IMR-90 (cell line): ENCODE results near the gene PES1. TPM values are rescaled to one million over a fixed set of nuclear protein-coding genes. Genes with fewer than 3 reads are reported as not detected.

Source experiments
- ATAC-seq: fragments of 200-7000 bp; cut with Tn5 transposase; 2 replicates; pipeline ENCODE4 v1.9.1; 2020; ENCODE audit warnings: low read depth, mild to moderate bottlenecking, moderate library complexity
- BruUV-seq: library from RNA; stranded (reverse); fragments of 400-500 nt; replicated peaks from 2 replicates; lab custom pipeline; 2021; lab: Mats Ljungman, UMichigan
- CTCF ChIA-PET: fragments of 300-600 bp; formaldehyde crosslinking; extraction: SDS; loops from one replicate; lab custom pipeline; 2021; ENCODE audit warnings: antibody characterized with exemption; lab: Yijun Ruan, JAX
- POLR2A ChIA-PET: fragments of 300-600 bp; sonication (Branson Sonifier 250); formaldehyde crosslinking; loops from one replicate; lab custom pipeline; 2022; ENCODE audit warnings: antibody characterized with exemption; ENCODE audit not compliant: unreplicated experiment; lab: Charles Lee
- DNase-seq: peaks from one replicate; pipeline ENCODE4 v3.0.0; 2013
- H2AFZ ChIP-seq: replicated peaks from 2 replicates; pipeline ENCODE3; 2013; ENCODE audit warnings: low read length, mild to moderate bottlenecking; ENCODE audit not compliant: poor library complexity
- H2AK5ac ChIP-seq: 2 replicates; pipeline ENCODE4 v1.6.1; 2013; ENCODE audit warnings: low read depth, low read length, inconsistent platforms
- H2AK9ac ChIP-seq: replicated peaks from 2 replicates; pipeline ENCODE3; 2013; ENCODE audit warnings: mild to moderate bottlenecking, low read depth, low read length, moderate library complexity; ENCODE audit not compliant: poor library complexity
- H2BK120ac ChIP-seq: 2 replicates; pipeline ENCODE4 v1.6.1; 2013; ENCODE audit warnings: low read depth, low read length, inconsistent platforms
- H2BK15ac ChIP-seq: 3 replicates; pipeline ENCODE4 v1.6.1; 2013; ENCODE audit warnings: low read depth, low read length, inconsistent platforms
- H2BK20ac ChIP-seq: 2 replicates; pipeline ENCODE4 v1.6.1; 2013; ENCODE audit warnings: low read depth, mild to moderate bottlenecking, inconsistent platforms, low read length, moderate library complexity
- H2BK5ac ChIP-seq: 2 replicates; pipeline ENCODE4 v1.6.1; 2013; ENCODE audit warnings: mild to moderate bottlenecking, low read depth, low read length, inconsistent platforms; ENCODE audit not compliant: poor library complexity, severe bottlenecking
- H3K14ac ChIP-seq: replicated peaks from 2 replicates; pipeline ENCODE4 v1.6.1; 2013; ENCODE audit warnings: low read depth, low read length, inconsistent platforms
- H3K18ac ChIP-seq: 2 replicates; pipeline ENCODE4 v1.6.1; 2013; ENCODE audit warnings: low read depth, low read length, control low read depth
- H3K23ac ChIP-seq: 2 replicates; pipeline ENCODE4 v1.6.1; 2013; ENCODE audit warnings: low read depth, low read length, inconsistent platforms
- H3K27ac ChIP-seq: 2 replicates; pipeline ENCODE4 v1.5.1; 2013; ENCODE audit warnings: mild to moderate bottlenecking, control low read depth, low read length; ENCODE audit not compliant: insufficient read depth
- H3K27me3 ChIP-seq: 2 replicates; pipeline ENCODE4 v1.6.1; 2013; ENCODE audit warnings: low read length; ENCODE audit not compliant: control insufficient read depth, insufficient read depth
- H3K36me3 ChIP-seq: 2 replicates; pipeline ENCODE4 v1.6.1; 2013; ENCODE audit warnings: low read length, mixed read lengths; ENCODE audit not compliant: control insufficient read depth, insufficient read depth
- H3K4ac ChIP-seq: 2 replicates; pipeline ENCODE4 v1.6.1; 2013; ENCODE audit warnings: low read depth, low read length, inconsistent platforms
- H3K4me1 ChIP-seq: 2 replicates; pipeline ENCODE4 v1.6.1; 2013; ENCODE audit warnings: low read length, mixed read lengths; ENCODE audit not compliant: control insufficient read depth, insufficient read depth
- H3K4me2 ChIP-seq: 2 replicates; pipeline ENCODE4 v1.6.1; 2013; ENCODE audit warnings: low read depth, mild to moderate bottlenecking, control low read depth, low read length, moderate library complexity
- H3K4me3 ChIP-seq: 2 replicates; pipeline ENCODE4 v1.5.1; 2013; ENCODE audit warnings: low read depth, mild to moderate bottlenecking, control low read depth, low read length, moderate library complexity; ENCODE audit not compliant: insufficient read depth
- H3K56ac ChIP-seq: 2 replicates; pipeline ENCODE4 v1.6.1; 2013; ENCODE audit warnings: low read length, inconsistent platforms; ENCODE audit not compliant: insufficient read depth; ENCODE audit errors: extremely low read depth
- H3K79me1 ChIP-seq, 2 experiments: 2 replicates each; pipeline ENCODE4 v1.6.1; 2013; ENCODE audit warnings: low read length in 2 of 2, inconsistent platforms in 1 of 2, low read depth in 1 of 2
- H3K9ac ChIP-seq: 2 replicates; pipeline ENCODE4 v1.6.1; 2013; ENCODE audit warnings: low read depth, low read length, control low read depth
- H3K9me1 ChIP-seq: 2 replicates; pipeline ENCODE4 v1.6.1; 2013; ENCODE audit warnings: low read length, inconsistent platforms; ENCODE audit not compliant: insufficient read depth
- H3K9me3 ChIP-seq: 2 replicates; pipeline ENCODE4 v1.6.1; 2013; ENCODE audit warnings: low read length; ENCODE audit not compliant: control insufficient read depth, insufficient read depth
- H4K20me1 ChIP-seq: 2 replicates; pipeline ENCODE4 v1.6.1; 2013; ENCODE audit warnings: low read length, inconsistent platforms; ENCODE audit not compliant: insufficient read depth
- H4K5ac ChIP-seq: 2 replicates; pipeline ENCODE4 v1.6.1; 2013; ENCODE audit warnings: mild to moderate bottlenecking, low read depth, low read length, control low read depth
- H4K8ac ChIP-seq, 2 experiments: 2 replicates each; pipeline ENCODE4 v1.6.1; 2013; ENCODE audit warnings: low read depth in 2 of 2, low read length in 2 of 2, control low read depth in 1 of 2, inconsistent platforms in 1 of 2
- H4K91ac ChIP-seq: 2 replicates; pipeline ENCODE4 v1.6.1; 2013; ENCODE audit warnings: low read depth, low read length, inconsistent platforms; ENCODE audit not compliant: insufficient read depth
- BHLHE40 ChIP-seq: fragments of 150-350 bp; IDR thresholded peaks from 2 replicates; pipeline ENCODE4 v1.6.1; 2016; ENCODE audit warnings: mild to moderate bottlenecking, low read depth, low read length
- CEBPB ChIP-seq: IDR thresholded peaks from 2 replicates; pipeline ENCODE4 v1.6.1; 2012; ENCODE audit warnings: low read depth, low read length, improper control_type of control experiment
- CHD1 ChIP-seq: IDR thresholded peaks from 2 replicates; pipeline ENCODE4 v1.6.1; 2012; ENCODE audit warnings: low read depth, low read length, improper control_type of control experiment
- CTCF ChIP-seq: conservative IDR thresholded peaks from 2 replicates; pipeline ENCODE4 v1.5.1; 2012; ENCODE audit warnings: mild to moderate bottlenecking, low read depth, low read length, improper control_type of control experiment
- ELK1 ChIP-seq: fragments of 150-350 bp; IDR thresholded peaks from 2 replicates; pipeline ENCODE4 v1.6.1; 2016; ENCODE audit warnings: low read depth, mild to moderate bottlenecking, low read length, moderate library complexity, borderline replicate concordance
- FOS ChIP-seq: fragments of 150-350 bp; IDR thresholded peaks from 2 replicates; pipeline ENCODE4 v1.6.1; 2016; ENCODE audit warnings: low read depth, low read length
- MAFK ChIP-seq: IDR thresholded peaks from 2 replicates; pipeline ENCODE4 v1.6.1; 2012; ENCODE audit warnings: low read depth, low read length, improper control_type of control experiment
- MAZ ChIP-seq: IDR thresholded peaks from 2 replicates; pipeline ENCODE4 v1.6.1; 2012; ENCODE audit warnings: low read depth, mild to moderate bottlenecking, low read length, improper control_type of control experiment, moderate library complexity, borderline replicate concordance
- MXI1 ChIP-seq: IDR thresholded peaks from 2 replicates; pipeline ENCODE4 v1.6.1; 2012; ENCODE audit warnings: low read depth, mild to moderate bottlenecking, low read length, moderate library complexity, borderline replicate concordance
- NFE2L2 ChIP-seq: fragments of 150-350 bp; IDR thresholded peaks from 2 replicates; pipeline ENCODE4 v1.6.1; 2016; ENCODE audit warnings: low read depth, mild to moderate bottlenecking, low read length
- POLR2A ChIP-seq: IDR thresholded peaks from 2 replicates; pipeline ENCODE4 v1.6.1; 2012; ENCODE audit warnings: mild to moderate bottlenecking, low read depth, low read length
- RAD21 ChIP-seq: IDR thresholded peaks from 2 replicates; pipeline ENCODE4 v1.6.1; 2012; ENCODE audit warnings: low read length, improper control_type of control experiment
- RCOR1 ChIP-seq: IDR thresholded peaks from 2 replicates; pipeline ENCODE4 v1.6.1; 2012; ENCODE audit warnings: mild to moderate bottlenecking, low read length, improper control_type of control experiment; ENCODE audit not compliant: insufficient replicate concordance
- RFX5 ChIP-seq: IDR thresholded peaks from 2 replicates; pipeline ENCODE4 v1.8.0; 2012; ENCODE audit warnings: low read depth, mild to moderate bottlenecking, low read length, moderate library complexity
- SMC3 ChIP-seq: fragments of 150-350 bp; IDR thresholded peaks from 2 replicates; pipeline ENCODE4 v1.6.1; 2016; ENCODE audit warnings: low read depth, mild to moderate bottlenecking, antibody characterized with exemption, low read length, moderate library complexity
- USF2 ChIP-seq: fragments of 150-350 bp; IDR thresholded peaks from 2 replicates; pipeline ENCODE4 v1.6.1; 2017; ENCODE audit warnings: mild to moderate bottlenecking, antibody characterized with exemption, low read length, low read depth
- WGBS, 2 experiments: methylation state at CpG; one replicate each; pipeline versions ENCODE4 v1.1.5 to v1.1.7; 2013; ENCODE audit warnings: missing lambda C conversion rate in 2 of 2; ENCODE audit not compliant: insufficient read length in 1 of 2; ENCODE audit errors: extremely low coverage in 2 of 2; 5-methylcytosine and 5-hydroxymethylcytosine counted together
- dilution Hi-C: fragments of 300-500 bp; cut with HindIII; formaldehyde crosslinking; loops from one replicate; pipeline ENCODE4 v1.14.3; 2018; ENCODE audit warnings: low sequenced_read_pairs; ENCODE audit not compliant: unreplicated experiment
- in situ Hi-C: fragments of 300-500 bp; cut with MboI; formaldehyde crosslinking; loops from 3 replicates; pipeline ENCODE4 v1.14.3; 2019; ENCODE audit warnings: low sequenced_read_pairs, inconsistent platforms, mixed read lengths
- intact Hi-C: fragments of 100-400 bp; cut with micrococcal nuclease; formaldehyde crosslinking; loops from 2 replicates; pipeline ENCODE4 v1.10.0; 2022
- polyA plus RNA-seq, 3 experiments: library from polyadenylated mRNA; depleted of rRNA; stranded (reverse); fragments of >200 nt; gene quantifications; 2 replicates each; pipeline ENCODE4 v1.2.3, GENCODE V29; 2012; ENCODE audit warnings: low replicate concordance in 1 of 3
- total RNA-seq: library from RNA; depleted of rRNA; stranded (reverse); fragments of >200 nt; gene quantifications from 2 replicates; pipeline ENCODE4 v1.2.3, GENCODE V29; 2012

The PES1 gene
- total and polyA plus RNA-seq, 2 of the 4 experiments (the other 2 are of a cell fraction), result 120 to 142 TPM

GRCh38 chr22:30582051-30582450 lies 9.7 kb downstream of the PES1 start:
- H3K23ac ChIP-seq, result no peak overlapping the region
- intact Hi-C loops (no loop called here), in situ Hi-C loops (no loop called here), dilution Hi-C loops (no loop called here)
- no peak overlapping the region for H4K8ac ChIP-seq
- H2BK5ac ChIP-seq, result no peak overlapping the region
- H4K91ac ChIP-seq, result no peak overlapping the region
- no peak overlapping the region for H4K5ac ChIP-seq
- H3K4me1 ChIP-seq, result no peaks in the 10 kb centered on the region
- no peak overlapping the region for H3K4me3 ChIP-seq
- peaks cover 89% of the 10 kb centered on the region for H3K36me3 ChIP-seq
- no peak overlapping the region for H3K14ac ChIP-seq
- no peaks in the 10 kb centered on the region for H3K9me3 ChIP-seq
- no peak overlapping the region for H3K18ac ChIP-seq
- H2BK15ac ChIP-seq, result no peak overlapping the region
- ChIA-PET POLR2A (no interaction called here), CTCF (no interaction called here)
- H3K4me2 ChIP-seq, result no peak overlapping the region
- WGBS, 2 experiments, result 0% methylated on average over 1 of the region's 6 CpGs; no CpG with 5 or more reads in 1 of the 2 experiments
- no peaks in the 10 kb centered on the region for H3K9me1 ChIP-seq
- H3K79me1 ChIP-seq, result 0 out of 4 replicates have a peak, but pooled peaks cover 2 to 3% of the 10 kb centered on the region in 2 experiments
- no peak overlapping the region for H3K4ac ChIP-seq
- no peak overlapping the region for H2BK120ac ChIP-seq
- no TSS peak for BruUV-seq
- H3K27me3 ChIP-seq, result no peaks in the 10 kb centered on the region
- TF ChIP-seq MXI1 (no peak), RFX5 (no peak), RAD21 (no peak), SMC3 (no peak), ELK1 (no peak), NFE2L2 (no peak), CTCF (no peak), CHD1 (no peak), BHLHE40 (no peak), CEBPB (no peak), MAFK (no peak), FOS (no peak), RCOR1 (no peak), USF2 (no peak), MAZ (no peak), POLR2A (no peak)
- H3K27ac ChIP-seq, result no peak overlapping the region
- ATAC-seq (no peak), DNase-seq (no peak)
- no peak overlapping the region for H2AFZ ChIP-seq
- no peak overlapping the region for H2AK9ac ChIP-seq
- no peak overlapping the region for H3K56ac ChIP-seq
- no peak overlapping the region for H2BK20ac ChIP-seq
- H2AK5ac ChIP-seq, result no peak overlapping the region
- no peak overlapping the region for H3K9ac ChIP-seq
- H4K20me1 ChIP-seq, result peaks cover 9% of the 10 kb centered on the region; the same call in 1 of the 2 replicates
